MM.1S (cell line): ENCODE data around the gene FPR3.

ENCODE experiments used
- EZH2 ChIP-seq: fragments of 300-600 bp; sonication (generic); optimal IDR thresholded peaks from 2 replicates; pipeline ENCODE3; 2017; ENCODE audit warnings: low read depth, mild to moderate bottlenecking, antibody characterized with exemption, low read length, mixed read lengths
- TF ChIP-seq, protein P1 (sequence below): fragments of 300-600 bp; sonication (generic); IDR thresholded peaks from 2 replicates; pipeline ENCODE4 v1.5.1; 2016; ENCODE audit warnings: antibody characterized with exemption, low read length, mixed read lengths

GRCh38 chr19:51771376-51772130 lies 23.4 kb upstream of the FPR3 start:
- TF ChIP-seq, protein P1, sequence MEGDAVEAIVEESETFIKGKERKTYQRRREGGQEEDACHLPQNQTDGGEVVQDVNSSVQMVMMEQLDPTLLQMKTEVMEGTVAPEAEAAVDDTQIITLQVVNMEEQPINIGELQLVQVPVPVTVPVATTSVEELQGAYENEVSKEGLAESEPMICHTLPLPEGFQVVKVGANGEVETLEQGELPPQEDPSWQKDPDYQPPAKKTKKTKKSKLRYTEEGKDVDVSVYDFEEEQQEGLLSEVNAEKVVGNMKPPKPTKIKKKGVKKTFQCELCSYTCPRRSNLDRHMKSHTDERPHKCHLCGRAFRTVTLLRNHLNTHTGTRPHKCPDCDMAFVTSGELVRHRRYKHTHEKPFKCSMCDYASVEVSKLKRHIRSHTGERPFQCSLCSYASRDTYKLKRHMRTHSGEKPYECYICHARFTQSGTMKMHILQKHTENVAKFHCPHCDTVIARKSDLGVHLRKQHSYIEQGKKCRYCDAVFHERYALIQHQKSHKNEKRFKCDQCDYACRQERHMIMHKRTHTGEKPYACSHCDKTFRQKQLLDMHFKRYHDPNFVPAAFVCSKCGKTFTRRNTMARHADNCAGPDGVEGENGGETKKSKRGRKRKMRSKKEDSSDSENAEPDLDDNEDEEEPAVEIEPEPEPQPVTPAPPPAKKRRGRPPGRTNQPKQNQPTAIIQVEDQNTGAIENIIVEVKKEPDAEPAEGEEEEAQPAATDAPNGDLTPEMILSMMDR: no peak
- TF ChIP-seq EZH2: no peak
